Endothelial cell of umbilical vein (primary cell): ENCODE results near the gene ZNF462. TPM values are rescaled to one million over a fixed set of nuclear protein-coding genes. Genes with fewer than 3 reads are reported as not detected.

Experiments used
- BruUV-seq: library from RNA; stranded (reverse); fragments of 400-500 nt; replicated peaks from 2 replicates; lab custom pipeline; 2021; lab: Mats Ljungman, UMichigan
- CTCF ChIA-PET: fragments of 300-600, 350-600 bp; sonication (Branson Sonifier 250); formaldehyde crosslinking; loops from one replicate; lab custom pipeline; 2021; ENCODE audit warnings: antibody characterized with exemption, inconsistent platforms; lab: Charles Lee
- POLR2A ChIA-PET: fragments of 300-600, 350-600 bp; sonication (Branson Sonifier 250); formaldehyde crosslinking; loops from one replicate; lab custom pipeline; 2021; ENCODE audit warnings: antibody characterized with exemption, inconsistent platforms; lab: Charles Lee
- DNase-seq: peaks from one replicate; pipeline ENCODE4 v3.0.0-alpha.2; 2011; ENCODE audit warnings: low read depth, low spot score
- FAIRE-seq: peaks from 2 replicates; lab custom pipeline; 2011; peaks lifted over from hg19 to GRCh38; lab: Jason Lieb, UNC
- H2AFZ ChIP-seq: 2 replicates; pipeline ENCODE4 v1.6.0; 2012; ENCODE audit warnings: low read depth, low read length, control low read depth, inconsistent platforms
- H3K27ac ChIP-seq: 2 replicates; pipeline ENCODE4 v1.5.1; 2011; ENCODE audit warnings: low read depth, mild to moderate bottlenecking, control low read depth, low read length, moderate library complexity; ENCODE audit not compliant: insufficient read depth
- H3K27me3 ChIP-seq, 2 experiments: 2 replicates each; pipeline versions ENCODE4 v1.6.0 to v1.6.1; 2011; ENCODE audit warnings: low read length in 2 of 2, mixed read lengths in 1 of 2; ENCODE audit not compliant: control insufficient read depth in 2 of 2, insufficient read depth in 2 of 2
- H3K36me3 ChIP-seq, 2 experiments: 2 replicates in 1 of 2; 3 replicates in 1 of 2; pipeline ENCODE4 v1.5.1; 2011; ENCODE audit warnings: low read length in 2 of 2, mild to moderate bottlenecking in 1 of 2, moderate library complexity in 1 of 2; ENCODE audit not compliant: control insufficient read depth in 2 of 2, insufficient read depth in 2 of 2; ENCODE audit errors: extremely low read depth in 1 of 2
- H3K4me1 ChIP-seq: 3 replicates; pipeline ENCODE4 v1.5.1; 2011; ENCODE audit warnings: mild to moderate bottlenecking, low read length; ENCODE audit not compliant: control insufficient read depth, insufficient read depth; ENCODE audit errors: extremely low read depth
- H3K4me2 ChIP-seq: 2 replicates; pipeline ENCODE4 v1.6.1; 2011; ENCODE audit warnings: low read length, control low read depth, mixed read lengths; ENCODE audit not compliant: insufficient read depth
- H3K4me3 ChIP-seq, 3 experiments: fragments of 200-600 bp in 1 of 3; sonication (generic), shearing (Covaris generic) in 1 of 3; replicated peaks in 1 of 3; 2 replicates each; pipeline ENCODE4 v1.5.1; 2011 to 2016; ENCODE audit warnings: control low read depth in 3 of 3, low read length in 3 of 3, mild to moderate bottlenecking in 2 of 3, inconsistent platforms in 1 of 3, low read depth in 1 of 3, moderate library complexity in 1 of 3; ENCODE audit not compliant: insufficient read depth in 1 of 3
- H3K79me2 ChIP-seq: 2 replicates; pipeline ENCODE4 v1.6.0; 2012; ENCODE audit warnings: low read length, inconsistent platforms; ENCODE audit not compliant: control insufficient read depth, insufficient read depth
- H3K9ac ChIP-seq: replicated peaks from 2 replicates; pipeline ENCODE3; 2011; ENCODE audit warnings: low read length, control low read depth; ENCODE audit not compliant: insufficient read depth; ENCODE audit errors: extremely low read depth
- H3K9me1 ChIP-seq: replicated peaks from 3 replicates; pipeline ENCODE4 v1.6.0; 2011; ENCODE audit warnings: mild to moderate bottlenecking, low read length; ENCODE audit not compliant: control insufficient read depth, insufficient read depth; ENCODE audit errors: extremely low read depth
- H3K9me3 ChIP-seq: replicated peaks from 2 replicates; pipeline ENCODE4 v1.5.1; 2012; ENCODE audit warnings: low read length, inconsistent platforms; ENCODE audit not compliant: control insufficient read depth, insufficient read depth
- H4K20me1 ChIP-seq: replicated peaks from 2 replicates; pipeline ENCODE3; 2011; ENCODE audit warnings: mild to moderate bottlenecking, low read length; ENCODE audit not compliant: control insufficient read depth, insufficient read depth; ENCODE audit errors: extremely low read depth
- CTCF ChIP-seq, 2 donors: IDR thresholded peaks; 1 replicate in 1 of 2; 2 replicates in 1 of 2; pipeline ENCODE4 v1.5.1; 2011; ENCODE audit warnings: low read length in 2 of 2, mild to moderate bottlenecking in 2 of 2, moderate library complexity in 2 of 2, control low read depth in 1 of 2, inconsistent platforms in 1 of 2, low read depth in 1 of 2; ENCODE audit not compliant: insufficient read depth in 1 of 2; ENCODE audit errors: extremely low read depth in 1 of 2
- EZH2 ChIP-seq: IDR thresholded peaks from 2 replicates; pipeline ENCODE4 v1.6.1; 2012; ENCODE audit warnings: borderline replicate concordance, low read depth, mild to moderate bottlenecking, moderate library complexity, low read length, inconsistent platforms; ENCODE audit not compliant: severe bottlenecking
- FOS ChIP-seq: IDR thresholded peaks from 2 replicates; pipeline ENCODE4 v1.6.1; 2011; ENCODE audit warnings: mild to moderate bottlenecking, low read length, moderate library complexity, borderline replicate concordance; ENCODE audit not compliant: insufficient read depth
- GATA2 ChIP-seq: IDR thresholded peaks from 2 replicates; pipeline ENCODE4 v1.7.0; 2011; ENCODE audit warnings: low read depth, mild to moderate bottlenecking, moderate library complexity, mixed read lengths, low read length; ENCODE audit not compliant: insufficient read length, insufficient read depth
- JUN ChIP-seq: IDR thresholded peaks from 2 replicates; pipeline ENCODE4 v1.6.1; 2011; ENCODE audit warnings: borderline replicate concordance, low read depth; ENCODE audit not compliant: insufficient read length, insufficient read depth
- MAX ChIP-seq: IDR thresholded peaks from 2 replicates; pipeline ENCODE4 v1.6.1; 2011; ENCODE audit not compliant: insufficient read depth, insufficient read length
- MYC ChIP-seq: IDR thresholded peaks from one replicate; pipeline ENCODE4 v1.6.1; 2011; ENCODE audit warnings: mild to moderate bottlenecking, low read depth, low read length
- POLR2A ChIP-seq: IDR thresholded peaks from 2 replicates; pipeline ENCODE4 v1.6.1; 2012; ENCODE audit warnings: low read depth, mild to moderate bottlenecking, control low read depth, low read length
- POLR2AphosphoS5 ChIP-seq: IDR thresholded peaks from 2 replicates; pipeline ENCODE4 v1.6.1; 2012; ENCODE audit warnings: low read depth, mild to moderate bottlenecking, control low read depth, low read length, moderate library complexity; ENCODE audit not compliant: insufficient read depth
- dilution Hi-C: fragments of 300-500 bp; cut with MboI; formaldehyde crosslinking; loops from one replicate; pipeline ENCODE4 v1.15.0; 2019; ENCODE audit warnings: low sequenced_read_pairs; ENCODE audit not compliant: extremely low pct_ligation_motif_present
- intact Hi-C: fragments of 100-400 bp; cut with micrococcal nuclease; formaldehyde crosslinking; loops from one replicate; pipeline ENCODE4 v1.10.0; 2022
- polyA plus RNA-seq, 4 experiments: library from polyadenylated mRNA; depleted of rRNA in 3 of 4; stranded (reverse) in 3 of 4; unstranded in 1 of 4; fragments of >200 nt; gene quantifications; 2 replicates each; pipeline versions ENCODE4 v1.2.1 to v1.2.3, GENCODE V29; 2011 to 2012; ENCODE audit warnings: missing spikeins in 1 of 4
- total RNA-seq: library from RNA; stranded (reverse); gene quantifications from 2 replicates; pipeline ENCODE4 v1.2.3, GENCODE V29; 2021

ZNF462 gene
- total and polyA plus RNA-seq, 2 donors (not counting 3 experiments of a cell fraction or from before 2014, with no cell fraction given) = 6.2 to 24.7 TPM

GRCh38 chr9:106872641-106873040, 9.7 kb downstream of the ZNF462 start:
- DNase-seq (no peak), FAIRE-seq (no peak)
- Histone ChIP-seq H3K4me2 (no peak overlapping the region), H3K27me3 (no peaks in the 10 kb centered on the region), H3K79me2 (no peaks in the 10 kb centered on the region), H3K9ac (no peak overlapping the region), H3K36me3 (no peaks in the 10 kb centered on the region), H3K4me1 (no peaks in the 10 kb centered on the region), H3K9me1 (no peaks in the 10 kb centered on the region), H3K27ac (no peak overlapping the region), H2AFZ (no peak overlapping the region), H4K20me1 (no peaks in the 10 kb centered on the region), H3K4me3 (no peak overlapping the region), H3K9me3 (no peaks in the 10 kb centered on the region)
- TF ChIP-seq MAX (no peak), CTCF (IDR thresholded peaks at IDR 0.05; ENCODE audit: extremely low read depth in 1 of 2, insufficient read depth in 1 of 2, low read depth in 1 of 2, low read length in 2 of 2) (no peak), EZH2 (no peak), POLR2AphosphoS5 (no peak), GATA2 (no peak), FOS (no peak), POLR2A (no peak), MYC (no peak), JUN (no peak)
- no TSS peak for BruUV-seq
- intact Hi-C loops = no loop called here
- dilution Hi-C loops = no loop called here
- CTCF ChIA-PET = no interaction called here
- POLR2A ChIA-PET = interaction anchor here (0.7 kb wide), 1 partner anchor 9 kb away, joined by 4 read pairs; no protein-coding TSS in a partner anchor
